ENCODE measurements around the gene ZNF536.

GRCh38 chr19:30546332-30546731 is 174.1 kb downstream of the ZNF536 start:
- TF ChIP-seq POLR2AphosphoS5 (IDR thresholded peaks at IDR 0.05) (no peak), POLR2A (IDR thresholded peaks at IDR 0.05) (no peak), CTCF (IDR thresholded peaks at IDR 0.05) (no peak)
